Measurements from ENCODE around the gene PTPRZ1.

The PTPRZ1 gene

DNA sequence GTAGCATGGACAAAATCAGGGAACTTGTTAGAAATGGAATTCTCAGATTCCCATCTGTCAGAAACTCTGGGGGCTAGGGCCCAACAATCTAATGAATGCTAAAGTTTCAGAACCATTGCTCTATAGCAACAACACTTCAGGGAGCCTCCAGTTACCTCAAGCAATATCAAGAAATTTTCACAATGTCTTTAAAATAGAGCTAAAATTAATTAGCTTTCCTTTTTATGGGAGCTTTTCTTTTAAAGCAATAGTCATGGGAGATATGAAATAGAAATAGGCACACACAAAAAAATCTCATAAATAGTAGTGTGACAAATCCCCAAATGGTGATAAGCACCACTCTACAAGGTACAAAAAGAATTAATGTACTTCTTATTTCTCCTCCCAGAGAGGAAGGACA, 190.2 kb downstream of the PTPRZ1 start:
- no peak for DNase-seq

DNA sequence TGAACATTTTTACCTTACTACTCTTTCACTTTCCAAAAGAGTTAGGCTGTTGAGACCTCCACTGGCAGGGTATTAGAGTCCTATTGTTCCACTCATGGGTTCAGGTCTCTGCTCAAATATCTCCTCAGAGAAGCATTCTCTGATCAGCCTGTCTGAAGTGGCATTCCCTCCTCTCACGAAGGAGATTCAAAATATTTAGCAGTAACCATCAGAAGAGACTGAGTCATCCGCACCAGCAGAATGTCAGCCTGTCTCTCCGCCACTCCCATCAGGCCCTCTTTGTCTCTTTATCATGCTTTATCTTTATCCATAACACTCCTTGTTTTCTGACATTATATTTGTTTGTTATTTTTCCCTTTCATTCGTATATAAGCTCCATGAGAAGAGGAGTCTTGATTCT, 192.0 kb downstream of the PTPRZ1 start:
- no peak for DNase-seq

DNA sequence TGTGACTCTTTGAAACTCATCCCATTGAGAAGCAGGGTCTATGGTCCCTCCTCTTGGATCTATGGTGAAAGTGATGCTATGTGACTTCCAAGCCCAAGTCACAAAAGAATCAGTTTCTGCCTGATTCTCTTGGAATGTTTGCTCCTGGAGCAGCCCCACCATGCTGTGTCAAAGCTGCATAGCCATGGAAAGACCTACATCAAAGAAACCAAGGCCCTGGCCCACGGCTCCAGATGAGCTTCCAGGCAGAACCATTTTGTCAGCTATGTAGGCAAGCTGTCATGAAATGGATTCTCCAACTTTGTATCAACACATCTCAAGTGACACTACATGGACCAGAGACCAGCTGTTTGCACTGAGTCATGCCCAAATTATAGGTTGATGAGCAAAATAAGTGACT, 194.1 kb downstream of the PTPRZ1 start:
- DNase-seq: no peak

DNA sequence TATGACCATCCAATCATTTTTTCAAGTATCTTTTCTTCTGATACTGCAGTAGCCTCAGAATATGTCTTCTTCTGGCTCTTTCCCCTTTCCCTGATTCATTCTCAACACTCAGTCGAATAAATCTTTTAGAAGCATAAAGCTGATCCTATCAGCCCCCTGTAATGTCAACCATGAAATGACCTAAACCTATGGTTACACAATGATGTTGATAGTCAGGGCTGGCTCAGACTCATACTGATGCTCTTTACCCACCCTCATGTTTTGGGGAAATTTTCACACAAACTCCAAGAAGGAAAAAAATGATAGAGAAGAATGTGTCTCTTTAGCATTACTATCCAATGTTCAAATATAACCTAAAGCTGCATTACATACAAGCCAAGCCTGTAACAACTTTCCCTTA, 195.1 kb downstream of the PTPRZ1 start:
- DNase-seq: no peak

DNA sequence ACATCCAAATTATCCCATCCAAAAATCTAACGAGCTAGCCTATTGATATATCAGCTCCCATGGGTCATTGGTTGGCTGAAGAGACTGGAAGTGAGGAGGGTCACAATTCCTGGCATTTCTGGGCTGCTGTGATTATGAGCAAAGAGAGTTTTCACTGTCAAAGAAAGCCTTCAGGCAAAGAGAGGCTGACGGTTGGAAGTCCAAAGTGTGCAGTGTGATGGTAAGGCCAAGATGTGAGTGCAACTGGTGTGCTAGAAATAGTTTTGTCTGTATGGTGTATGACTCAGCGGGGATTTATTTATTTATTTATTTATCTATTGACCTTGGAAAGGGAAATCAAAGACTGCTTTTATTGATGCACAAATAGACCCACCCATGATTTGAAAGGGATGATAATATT, 196.0 kb downstream of the PTPRZ1 start:
- no peak for DNase-seq

DNA sequence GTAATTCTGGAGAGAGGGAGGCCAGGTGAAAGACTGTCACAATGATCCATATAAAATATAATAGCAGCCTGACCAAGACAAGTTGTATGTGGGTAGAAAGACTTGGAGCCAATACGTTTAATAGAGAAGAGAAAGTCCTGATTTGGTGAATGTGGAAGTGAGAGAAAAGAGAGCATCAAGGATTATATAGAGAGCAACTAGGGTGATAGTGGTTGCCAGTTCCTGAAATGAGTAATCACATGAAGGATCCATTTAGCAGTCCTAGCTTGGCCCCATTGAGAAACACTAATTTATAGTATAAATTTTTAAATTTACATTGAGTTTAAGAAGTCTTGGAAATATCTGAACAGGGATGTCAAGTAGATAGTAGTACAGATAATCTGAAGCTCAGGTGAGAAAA, 197.1 kb downstream of the PTPRZ1 start:
- no peak for DNase-seq

DNA sequence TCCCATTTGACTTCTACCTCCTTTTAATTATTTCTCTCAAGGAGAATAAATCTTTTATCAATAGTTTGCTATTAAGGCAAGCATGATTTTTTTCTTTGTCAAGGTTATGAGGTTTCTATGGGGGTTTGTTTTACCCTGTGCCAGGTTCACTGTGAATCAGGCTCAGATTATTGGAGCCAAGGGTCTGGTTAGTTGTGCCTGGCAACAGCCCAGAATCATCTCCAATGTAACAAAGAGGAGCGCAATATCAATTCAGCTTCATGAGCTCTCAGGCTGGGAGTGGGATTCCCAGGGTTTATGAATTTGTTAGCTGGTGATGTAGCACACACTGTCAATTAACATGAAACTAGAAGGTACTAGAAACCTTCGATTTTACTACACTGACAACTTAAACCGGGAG, 197.9 kb downstream of the PTPRZ1 start:
- no peak for DNase-seq

DNA sequence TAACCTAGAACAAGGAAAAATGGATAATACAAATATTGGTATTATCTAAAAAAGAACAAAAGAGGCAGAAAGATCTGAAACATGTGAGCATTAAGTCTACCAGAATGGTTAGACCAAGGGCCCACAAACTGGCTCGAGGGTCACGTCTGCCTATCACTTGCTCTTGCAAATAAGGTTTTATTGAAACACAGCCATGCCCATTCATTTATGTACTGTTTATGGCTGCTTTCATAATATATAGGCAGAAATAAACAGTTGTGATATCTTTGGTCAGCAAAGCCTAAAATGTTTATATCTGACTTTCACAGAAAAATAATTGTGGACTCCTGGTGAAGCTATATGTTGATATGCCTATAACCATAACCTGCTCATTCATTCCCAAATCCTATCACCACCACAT, 199.3 kb downstream of the PTPRZ1 start:
- no peak for DNase-seq

DNA sequence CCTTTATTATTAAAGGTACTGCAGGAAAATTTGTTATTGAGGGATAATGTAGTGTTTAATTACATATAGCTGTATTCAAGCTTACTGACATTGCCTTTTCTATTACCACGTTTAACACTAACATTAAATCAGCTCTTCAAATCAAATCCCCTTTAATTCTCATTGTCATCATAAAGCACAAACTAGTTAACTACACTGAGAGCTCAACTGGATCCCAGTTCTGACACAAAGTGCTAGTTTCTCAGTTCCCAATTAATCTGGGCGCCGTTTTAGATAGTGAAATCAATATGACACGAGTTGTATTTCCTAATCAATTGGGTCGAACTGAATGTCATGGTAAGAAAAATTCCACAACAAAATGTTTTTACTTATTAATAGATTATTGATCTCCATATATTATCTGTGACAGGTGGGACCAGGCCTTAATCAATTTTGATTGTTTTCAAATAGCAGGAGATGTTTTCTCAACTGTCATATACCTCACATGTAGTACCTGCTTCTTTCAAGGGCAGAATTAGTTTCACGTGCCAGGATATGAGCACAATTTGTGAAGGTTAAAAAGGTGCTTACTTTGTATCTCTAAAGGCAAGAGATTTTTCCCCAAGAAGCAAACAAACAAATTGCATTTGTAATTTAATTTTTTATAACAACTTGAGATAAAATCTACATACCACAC, 200.1 kb downstream of the PTPRZ1 start:
- DNase-seq: no peak

DNA sequence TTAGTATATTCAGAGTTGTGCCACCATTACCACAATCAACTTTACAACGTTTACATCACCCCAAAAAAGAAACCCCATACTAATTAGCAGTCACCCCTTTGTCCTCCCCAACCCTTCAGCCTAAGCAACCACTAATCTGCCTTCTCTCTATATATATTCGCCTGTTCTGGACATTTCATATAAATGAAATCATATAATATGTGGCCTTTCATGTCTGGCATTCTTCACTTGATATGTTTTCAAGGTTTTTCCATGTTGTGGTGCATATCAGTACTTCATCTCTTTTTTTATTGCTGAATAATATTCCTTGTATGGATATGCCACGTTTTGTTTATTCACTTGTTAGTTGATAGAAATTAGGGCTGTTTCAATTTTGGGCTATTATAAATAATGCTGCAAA, 200.7 kb downstream of the PTPRZ1 start:
- DNase-seq: no peak

DNA sequence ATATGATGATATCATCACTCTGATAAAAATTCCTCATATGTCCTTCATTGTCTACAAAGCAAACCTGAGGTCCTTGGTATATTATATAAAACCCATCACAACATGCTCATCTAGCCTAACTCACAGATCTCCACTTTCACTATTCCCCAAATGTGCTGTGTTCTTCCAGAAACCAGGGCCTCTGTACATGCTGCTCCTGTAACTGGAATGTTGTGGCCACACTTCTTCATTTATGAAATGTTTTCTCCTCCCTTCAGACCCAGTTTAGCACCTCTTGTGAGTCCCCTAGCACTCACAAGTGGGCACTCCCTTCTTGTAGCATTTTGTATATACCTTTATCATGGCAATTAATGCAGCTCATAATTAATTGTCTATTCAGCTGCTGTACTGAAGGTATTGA, 209.2 kb downstream of the PTPRZ1 start:
- no peak for DNase-seq

DNA sequence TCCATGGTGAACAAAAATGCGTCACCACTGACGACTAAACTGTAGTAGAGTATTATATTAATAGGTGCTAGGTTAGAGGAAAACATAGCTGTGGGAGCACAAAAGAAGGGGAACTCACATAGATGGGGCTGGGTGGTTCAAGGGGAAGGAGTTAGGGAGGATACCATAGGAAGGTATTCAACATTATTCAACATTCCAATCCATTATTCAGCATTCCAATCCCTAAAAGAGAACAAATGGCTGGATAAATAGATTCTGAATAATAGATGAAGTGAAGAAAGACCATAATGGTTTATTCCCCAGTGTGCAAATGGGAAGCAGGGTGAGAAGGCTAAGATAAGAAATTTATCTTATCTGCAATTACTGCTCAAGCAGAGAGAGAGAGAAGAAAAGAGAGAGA, 209.7 kb downstream of the PTPRZ1 start:
- DNase-seq: no peak

DNA sequence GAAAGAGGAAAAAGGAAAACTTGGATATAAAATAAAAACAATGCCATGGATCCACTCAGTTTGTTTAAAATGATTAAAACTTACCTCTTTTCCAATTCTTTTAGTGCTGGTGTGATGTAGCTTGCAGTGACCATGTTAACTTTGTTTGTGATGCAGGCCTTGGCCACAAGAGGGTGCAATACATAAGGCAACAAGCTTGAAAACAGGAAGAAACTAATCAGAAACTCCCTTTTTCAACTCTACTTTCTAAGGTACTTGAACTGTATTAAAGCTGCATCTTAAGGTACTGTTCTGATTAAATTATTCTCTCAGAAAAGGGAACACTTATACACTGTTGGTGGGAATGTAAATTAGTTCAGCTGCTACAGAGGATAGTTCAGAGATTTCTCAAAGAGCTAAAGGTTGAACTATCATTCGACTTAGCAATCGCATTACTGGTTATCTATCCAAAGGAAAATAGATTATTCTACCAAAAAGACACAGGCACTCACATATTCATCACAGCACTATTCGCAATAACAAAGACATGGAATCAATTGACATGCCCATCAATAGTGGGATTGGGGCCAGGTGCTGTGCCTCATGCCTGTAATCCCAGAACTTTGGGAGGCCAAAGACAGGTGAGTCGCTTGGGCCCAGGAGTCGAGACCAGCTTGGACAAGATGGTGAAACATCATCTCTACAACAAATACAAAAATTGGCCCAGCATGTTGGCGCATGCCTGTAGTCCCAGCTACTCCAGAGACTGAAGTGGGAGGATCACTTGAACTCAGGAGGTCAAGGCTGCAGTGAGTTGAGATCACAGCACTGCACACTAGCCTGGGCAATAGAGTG, 220.2 kb downstream of the PTPRZ1 start:
- peak; percentile 39 for DNase-seq

DNA sequence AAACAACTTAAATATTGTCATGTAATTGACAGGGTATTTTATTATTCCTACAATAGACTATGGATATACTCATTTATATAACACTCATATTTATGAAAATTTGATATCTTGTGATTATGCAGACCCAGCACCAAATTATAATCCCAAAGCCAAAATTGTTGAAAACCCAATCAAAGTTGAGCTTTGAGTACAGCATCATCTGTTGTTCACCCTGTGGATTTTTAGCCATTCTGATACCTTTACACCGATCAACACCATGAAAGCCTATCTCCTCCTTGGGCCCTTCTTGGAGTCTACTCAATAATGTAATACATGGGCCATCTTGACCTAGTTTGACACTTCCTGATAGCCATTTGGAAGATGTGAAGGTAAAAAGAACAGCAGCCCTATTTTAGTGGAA, 221.6 kb downstream of the PTPRZ1 start:
- no peak for DNase-seq

DNA sequence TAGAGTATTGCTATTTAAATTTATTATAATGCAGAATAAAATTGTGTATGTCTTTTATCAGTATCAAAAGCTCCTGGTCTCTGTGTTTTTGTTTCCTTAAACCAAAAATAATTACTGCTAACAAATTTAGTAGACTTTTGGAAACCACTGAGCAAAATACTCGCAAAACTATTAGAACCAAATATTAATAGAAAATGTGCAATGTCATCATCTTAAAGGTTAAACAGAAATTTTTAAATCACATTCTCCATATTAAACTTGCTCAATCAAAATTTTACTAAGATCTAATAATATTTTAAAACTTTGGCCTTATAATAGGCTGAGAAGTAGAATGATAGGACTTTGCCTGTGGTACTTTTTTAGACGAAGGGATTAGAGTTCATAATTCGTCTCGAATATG, 222.7 kb downstream of the PTPRZ1 start:
- no peak for DNase-seq

DNA sequence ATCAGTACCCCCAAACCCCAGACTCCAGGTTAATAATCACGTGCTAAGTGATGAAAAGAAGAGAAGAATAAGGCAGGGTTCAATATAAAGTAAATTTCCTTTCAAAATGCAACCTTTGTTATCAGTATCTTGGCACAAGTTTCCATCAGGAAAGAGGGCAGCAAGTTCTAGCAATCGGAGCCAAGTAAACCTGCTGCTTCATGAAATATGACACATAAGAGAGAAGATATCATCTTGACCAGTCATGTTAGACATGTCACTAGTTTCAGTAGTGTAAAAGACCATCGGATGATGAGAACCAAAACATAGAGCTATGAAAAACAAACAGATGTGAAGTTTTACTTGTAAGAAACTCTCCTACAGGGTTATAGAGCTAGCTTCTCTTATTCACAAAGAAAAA, 227.1 kb downstream of the PTPRZ1 start:
- no peak for DNase-seq

DNA sequence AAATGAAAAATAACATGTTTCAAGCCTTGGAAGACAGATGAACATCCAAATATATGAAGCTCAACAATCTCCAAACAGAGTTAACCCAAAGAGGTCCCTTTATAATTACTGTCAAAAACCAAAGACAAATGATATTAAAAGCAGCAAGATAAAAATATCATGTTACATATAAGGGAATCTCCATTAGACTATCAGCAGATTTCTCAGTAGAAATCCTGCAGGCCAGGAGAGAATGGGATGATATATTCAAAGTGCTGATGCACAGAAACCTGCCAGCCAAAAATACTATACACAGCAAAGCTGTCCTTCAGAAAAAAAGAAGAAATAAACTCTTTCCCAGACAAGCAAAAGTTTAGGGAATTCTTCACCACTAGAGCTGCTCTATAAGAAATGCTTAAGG, 230.1 kb downstream of the PTPRZ1 start:
- no peak for DNase-seq
